H9 (cell line): ENCODE data around the gene CELF4. TPM values are rescaled to one million over a fixed set of nuclear protein-coding genes. Genes with fewer than 3 reads are reported as not detected.

ENCODE experiments used
- DNase-seq: peaks from one replicate; pipeline ENCODE4 v3.0.0-alpha.2; 2017
- H2AFZ ChIP-seq: one replicate; pipeline ENCODE4 v1.6.1; 2013; ENCODE audit warnings: mild to moderate bottlenecking, low read length, control low read depth, moderate library complexity
- H2AK5ac ChIP-seq: 2 replicates; pipeline ENCODE4 v1.6.1; 2013; ENCODE audit warnings: low read length, control low read depth, mixed read lengths; ENCODE audit not compliant: insufficient read length
- H2BK120ac ChIP-seq: one replicate; pipeline ENCODE4 v1.6.1; 2013; ENCODE audit warnings: low read depth, mild to moderate bottlenecking, low read length, control low read depth, inconsistent platforms; ENCODE audit not compliant: poor library complexity, severe bottlenecking
- H2BK12ac ChIP-seq: 2 replicates; pipeline ENCODE4 v1.6.1; 2013; ENCODE audit warnings: low read length, control low read depth, mixed read lengths, low read depth; ENCODE audit not compliant: insufficient read length
- H2BK15ac ChIP-seq: 2 replicates; pipeline ENCODE4 v1.6.1; 2013; ENCODE audit warnings: low read depth, low read length, control low read depth
- H2BK20ac ChIP-seq: one replicate; pipeline ENCODE4 v1.6.1; 2013; ENCODE audit warnings: low read depth, mild to moderate bottlenecking, low read length, control low read depth, inconsistent platforms; ENCODE audit not compliant: poor library complexity, severe bottlenecking
- H2BK5ac ChIP-seq: 2 replicates; pipeline ENCODE4 v1.6.1; 2013; ENCODE audit warnings: low read length, control low read depth, mixed read lengths; ENCODE audit not compliant: insufficient read length
- H3K14ac ChIP-seq: 2 replicates; pipeline ENCODE4 v1.6.1; 2013; ENCODE audit warnings: low read length, control low read depth; ENCODE audit not compliant: insufficient read depth
- H3K18ac ChIP-seq: 2 replicates; pipeline ENCODE4 v1.6.1; 2013; ENCODE audit warnings: low read depth, mild to moderate bottlenecking, mixed read lengths, low read length, control low read depth; ENCODE audit not compliant: insufficient read length
- H3K23ac ChIP-seq: 2 replicates; pipeline ENCODE4 v1.6.1; 2013; ENCODE audit warnings: low read length, control low read depth, mixed read lengths, low read depth; ENCODE audit not compliant: insufficient read length
- H3K23me2 ChIP-seq: 2 replicates; pipeline ENCODE4 v1.6.1; 2013; ENCODE audit warnings: low read depth, mild to moderate bottlenecking, mixed read lengths, low read length, control low read depth; ENCODE audit not compliant: insufficient read length, poor library complexity, severe bottlenecking
- H3K27ac ChIP-seq: 2 replicates; pipeline ENCODE4 v1.5.1; 2013; ENCODE audit warnings: low read length, control low read depth, mixed read lengths, low read depth; ENCODE audit not compliant: insufficient read length
- H3K27me3 ChIP-seq: 2 replicates; pipeline ENCODE4 v1.6.1; 2013; ENCODE audit warnings: low read length, control low read depth, inconsistent platforms; ENCODE audit not compliant: insufficient read depth
- H3K4ac ChIP-seq: 2 replicates; pipeline ENCODE4 v1.6.1; 2013; ENCODE audit warnings: low read depth, mild to moderate bottlenecking, control low read depth, inconsistent platforms, low read length, moderate library complexity
- H3K4me1 ChIP-seq: 2 replicates; pipeline ENCODE4 v1.6.1; 2013; ENCODE audit warnings: low read length, control low read depth, inconsistent platforms; ENCODE audit not compliant: insufficient read depth
- H3K4me2 ChIP-seq: 2 replicates; pipeline ENCODE4 v1.6.1; 2013; ENCODE audit warnings: low read length, control low read depth, mixed read lengths; ENCODE audit not compliant: insufficient read length, insufficient read depth
- H3K56ac ChIP-seq: 2 replicates; pipeline ENCODE4 v1.6.1; 2013; ENCODE audit warnings: low read depth, mild to moderate bottlenecking, mixed read lengths, low read length, control low read depth; ENCODE audit not compliant: insufficient read length
- H3K79me1 ChIP-seq: 2 replicates; pipeline ENCODE4 v1.6.1; 2013; ENCODE audit warnings: low read depth, mild to moderate bottlenecking, moderate library complexity, low read length, control low read depth, inconsistent platforms; ENCODE audit not compliant: insufficient read depth, poor library complexity, severe bottlenecking
- H3K79me2 ChIP-seq: 2 replicates; pipeline ENCODE4 v1.6.1; 2013; ENCODE audit warnings: low read length, control low read depth, inconsistent platforms; ENCODE audit not compliant: insufficient read depth
- H3K9ac ChIP-seq: 2 replicates; pipeline ENCODE4 v1.6.1; 2013; ENCODE audit warnings: low read length, control low read depth, mixed read lengths; ENCODE audit not compliant: insufficient read length; ENCODE audit errors: extremely low read depth
- H3K9me3 ChIP-seq: one replicate; pipeline ENCODE4 v1.6.1; 2013; ENCODE audit warnings: low read depth, low read length, inconsistent platforms; ENCODE audit not compliant: control insufficient read depth
- H3T11ph ChIP-seq: one replicate; pipeline ENCODE4 v1.6.1; 2013; ENCODE audit warnings: mild to moderate bottlenecking, low read length, control low read depth, inconsistent platforms
- H4K20me1 ChIP-seq: one replicate; pipeline ENCODE4 v1.6.1; 2013; ENCODE audit not compliant: control insufficient read depth, insufficient read length, insufficient read depth
- H4K5ac ChIP-seq: 2 replicates; pipeline ENCODE4 v1.6.1; 2013; ENCODE audit warnings: low read depth, mild to moderate bottlenecking, mixed read lengths, low read length, control low read depth; ENCODE audit not compliant: insufficient read length
- H4K8ac ChIP-seq: replicated peaks from 2 replicates; pipeline ENCODE4 v1.6.1; 2013; ENCODE audit warnings: low read length, control low read depth, mixed read lengths, low read depth; ENCODE audit not compliant: insufficient read length
- H4K91ac ChIP-seq: 2 replicates; pipeline ENCODE4 v1.6.1; 2013; ENCODE audit warnings: low read depth, mild to moderate bottlenecking, moderate library complexity, mixed read lengths, low read length, control low read depth; ENCODE audit not compliant: insufficient read length
- H3K27ac Mint-ChIP-seq, 3 experiments: 2 replicates in 2 of 3; 3 replicates in 1 of 3; pipeline ENCODE4 v1.8.0; 2020 to 2021; ENCODE audit warnings: mixed read lengths in 3 of 3, mild to moderate bottlenecking in 1 of 3, moderate library complexity in 1 of 3
- H3K27me3 Mint-ChIP-seq: 2 replicates; pipeline ENCODE4 v1.8.0; 2021; ENCODE audit warnings: low read depth, mild to moderate bottlenecking, moderate library complexity, mixed read lengths
- H3K36me3 Mint-ChIP-seq, 3 experiments: 2 replicates in 2 of 3; 3 replicates in 1 of 3; pipeline ENCODE4 v1.8.0; 2020 to 2021; ENCODE audit warnings: low read depth in 3 of 3, mixed read lengths in 3 of 3; ENCODE audit not compliant: insufficient read depth in 1 of 3
- H3K4me1 Mint-ChIP-seq, 2 experiments: 2 replicates each; pipeline ENCODE4 v1.8.0; 2020; ENCODE audit warnings: mixed read lengths in 2 of 2
- H3K4me3 Mint-ChIP-seq, 2 experiments: 2 replicates in 1 of 2; 3 replicates in 1 of 2; pipeline ENCODE4 v1.8.0; 2020 to 2021; ENCODE audit warnings: mild to moderate bottlenecking in 2 of 2, mixed read lengths in 2 of 2, moderate library complexity in 1 of 2
- H3K9me3 Mint-ChIP-seq, 2 experiments: 2 replicates in 1 of 2; 3 replicates in 1 of 2; pipeline ENCODE4 v1.8.0; 2020; ENCODE audit warnings: mild to moderate bottlenecking in 2 of 2, mixed read lengths in 2 of 2, moderate library complexity in 1 of 2
- WGBS: extraction: QIAGEN DNeasy Blood & Tissue Kit; methylation state at CpG from one replicate; pipeline ENCODE4 v1.1.7; 2013; ENCODE audit warnings: missing lambda C conversion rate, low lambda C conversion rate, mixed read lengths; ENCODE audit not compliant: insufficient read length; ENCODE audit errors: extremely low coverage; 5-methylcytosine and 5-hydroxymethylcytosine counted together
- total RNA-seq: library from RNA; stranded (reverse); gene quantifications from 2 replicates; pipeline ENCODE4 v1.2.1, GENCODE V29; 2021
- TF ChIP-seq, protein P1 (sequence below): fragments of 200-600 bp; sonication (generic); conservative IDR thresholded peaks from 3 replicates; pipeline ENCODE4 v1.8.0; 2021; ENCODE audit warnings: antibody characterized with exemption, mild to moderate bottlenecking

Gene CELF4
- total RNA-seq, 1 experiment from 2014 or later: 1.1 TPM

GRCh38 chr18:37388413-37388812 lies 177.2 kb downstream of the CELF4 start:
- H2BK5ac ChIP-seq: no peak overlapping the region
- H3K27ac ChIP-seq: no peak overlapping the region
- Mint-ChIP-seq H3K27ac (no peak overlapping the region; a peak in 1 of 7 replicates), H3K36me3 (peaks cover 4 to 12% (median 9%) of the 10 kb centered on the region in 3 experiments; a peak in 6 of 7 replicates), H3K9me3 (peaks cover 18 to 22% of the 10 kb centered on the region in 2 experiments), H3K27me3 (peaks cover 58% of the 10 kb centered on the region), H3K4me1 (peaks cover 26 to 36% of the 10 kb centered on the region in 2 experiments), H3K4me3 (no peak overlapping the region)
- no peak overlapping the region for H2BK12ac ChIP-seq
- DNase-seq: no peak
- H3K23ac ChIP-seq: no peak overlapping the region
- no peak overlapping the region for H2AFZ ChIP-seq
- no peaks in the 10 kb centered on the region for H3K9me3 ChIP-seq
- no peak overlapping the region for H2BK20ac ChIP-seq
- no peak overlapping the region for H3K4me2 ChIP-seq
- H3K79me1 ChIP-seq: no peaks in the 10 kb centered on the region
- no peak overlapping the region for H4K5ac ChIP-seq
- WGBS: no CpG with 5 or more reads among the region's 5 CpGs
- no peak overlapping the region for H4K8ac ChIP-seq
- H2BK120ac ChIP-seq: no peak overlapping the region
- no peak overlapping the region for H4K91ac ChIP-seq
- H3K56ac ChIP-seq: no peak overlapping the region
- no peaks in the 10 kb centered on the region; the same call in 1 of the 2 replicates for H3K4me1 ChIP-seq
- TF ChIP-seq, protein P1, sequence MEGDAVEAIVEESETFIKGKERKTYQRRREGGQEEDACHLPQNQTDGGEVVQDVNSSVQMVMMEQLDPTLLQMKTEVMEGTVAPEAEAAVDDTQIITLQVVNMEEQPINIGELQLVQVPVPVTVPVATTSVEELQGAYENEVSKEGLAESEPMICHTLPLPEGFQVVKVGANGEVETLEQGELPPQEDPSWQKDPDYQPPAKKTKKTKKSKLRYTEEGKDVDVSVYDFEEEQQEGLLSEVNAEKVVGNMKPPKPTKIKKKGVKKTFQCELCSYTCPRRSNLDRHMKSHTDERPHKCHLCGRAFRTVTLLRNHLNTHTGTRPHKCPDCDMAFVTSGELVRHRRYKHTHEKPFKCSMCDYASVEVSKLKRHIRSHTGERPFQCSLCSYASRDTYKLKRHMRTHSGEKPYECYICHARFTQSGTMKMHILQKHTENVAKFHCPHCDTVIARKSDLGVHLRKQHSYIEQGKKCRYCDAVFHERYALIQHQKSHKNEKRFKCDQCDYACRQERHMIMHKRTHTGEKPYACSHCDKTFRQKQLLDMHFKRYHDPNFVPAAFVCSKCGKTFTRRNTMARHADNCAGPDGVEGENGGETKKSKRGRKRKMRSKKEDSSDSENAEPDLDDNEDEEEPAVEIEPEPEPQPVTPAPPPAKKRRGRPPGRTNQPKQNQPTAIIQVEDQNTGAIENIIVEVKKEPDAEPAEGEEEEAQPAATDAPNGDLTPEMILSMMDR: no peak
- no peak overlapping the region for H3K9ac ChIP-seq
- H3K18ac ChIP-seq: no peak overlapping the region
- H3K23me2 ChIP-seq: no peaks in the 10 kb centered on the region
- H3T11ph ChIP-seq: no peak overlapping the region
- H2AK5ac ChIP-seq: no peak overlapping the region
- no peak overlapping the region for H3K14ac ChIP-seq
- peaks cover 5% of the 10 kb centered on the region; the same call in 1 of the 2 replicates for H3K27me3 ChIP-seq
- H3K79me2 ChIP-seq: no peaks in the 10 kb centered on the region
- no peak overlapping the region for H3K4ac ChIP-seq
- H4K20me1 ChIP-seq: no peaks in the 10 kb centered on the region
- no peak overlapping the region for H2BK15ac ChIP-seq
